ENCODE measurements around the gene DCTN2.
"Not testable (repeated sequence)": the region's sequence is repeated elsewhere in the genome, so short reads cannot be mapped to it uniquely, and the experiment has no call there.

Gene DCTN2

GRCh38 chr12:57590479-57590863, 43.5 kb upstream of the DCTN2 start:
- Histone ChIP-seq H3K4me1 (no peaks in the 10 kb centered on the region), H3K9me3 (no peaks in the 10 kb centered on the region), H3K27me3 (no peaks in the 10 kb centered on the region), H3K36me3 (no peaks in the 10 kb centered on the region), H3K4me3 (ENCODE audit: low read depth, low read length) (peak overlapping the region; percentile 80)
- no peak for DNase-seq
- no peak for TF ChIP-seq CTCF (IDR thresholded peaks at IDR 0.05; ENCODE audit: low read depth, low read length)

GRCh38 chr12:57588951-57589610, 42.1 kb upstream of the DCTN2 start:
- DNase-seq; H3K27me3 ChIP-seq; H3K36me3 ChIP-seq; H3K4me1 ChIP-seq; H3K9me3 ChIP-seq; H3K4me3 ChIP-seq (ENCODE audit: low read depth, low read length): not testable (repeated sequence)

- H3K4me3 ChIP-seq (ENCODE audit: low read depth, low read length), result no peak overlapping the region
- no peak for DNase-seq
- H3K4me1 ChIP-seq, result no peaks in the 10 kb centered on the region
- no peaks in the 10 kb centered on the region for H3K36me3 ChIP-seq
- no peaks in the 10 kb centered on the region for H3K27me3 ChIP-seq
- TF ChIP-seq CTCF (IDR thresholded peaks at IDR 0.05; ENCODE audit: low read depth, low read length), result no peak
- H3K9me3 ChIP-seq, result no peaks in the 10 kb centered on the region
Observed at GRCh38 chr12:57586832-57587429, 39.9 kb upstream of the DCTN2 start.

- DNase-seq, result no peak
- no peak overlapping the region for H3K4me3 ChIP-seq (ENCODE audit: low read depth, low read length)
- H3K36me3 ChIP-seq, result peaks cover 3% of the 10 kb centered on the region; the same call in 1 of the 2 replicates
- no peaks in the 10 kb centered on the region for H3K4me1 ChIP-seq
- TF ChIP-seq CTCF (IDR thresholded peaks at IDR 0.05; ENCODE audit: low read depth, low read length), result no peak
- no peaks in the 10 kb centered on the region for H3K9me3 ChIP-seq
- no peaks in the 10 kb centered on the region for H3K27me3 ChIP-seq
Observed at GRCh38 chr12:57586128-57586527, 39.1 kb upstream of the DCTN2 start.

- no peak overlapping the region for H3K4me3 ChIP-seq (ENCODE audit: low read depth, low read length)
- DNase-seq, result no peak
- no peaks in the 10 kb centered on the region for H3K9me3 ChIP-seq
- no peak for TF ChIP-seq CTCF (IDR thresholded peaks at IDR 0.05; ENCODE audit: low read depth, low read length)
- H3K4me1 ChIP-seq, result no peaks in the 10 kb centered on the region
- no peaks in the 10 kb centered on the region for H3K27me3 ChIP-seq
- peaks cover 3% of the 10 kb centered on the region; the same call in 1 of the 2 replicates for H3K36me3 ChIP-seq
Observed at GRCh38 chr12:57585156-57585555, 38.2 kb upstream of the DCTN2 start.

GRCh38 chr12:57584690-57585089, 37.7 kb upstream of the DCTN2 start:
- Histone ChIP-seq H3K4me1 (no peaks in the 10 kb centered on the region), H3K27me3 (no peaks in the 10 kb centered on the region), H3K36me3 (peaks cover 3% of the 10 kb centered on the region; the same call in 1 of the 2 replicates), H3K9me3 (no peaks in the 10 kb centered on the region), H3K4me3 (ENCODE audit: low read depth, low read length) (no peak overlapping the region)
- no peak for TF ChIP-seq CTCF (IDR thresholded peaks at IDR 0.05; ENCODE audit: low read depth, low read length)
- no peak for DNase-seq

Measured in BE2C (cell line).